Measurements from ENCODE around the gene MCM10.
"Not testable (repeated sequence)": the region's sequence is repeated elsewhere in the genome, so short reads cannot be mapped to it uniquely, and the experiment has no call there.

MCM10 gene

GRCh38 chr10:13222566-13222965 lies 61.2 kb downstream of the MCM10 start:
- DNase-seq: no peak

- no peak for DNase-seq
These were observed 61.9 kb downstream of the MCM10 start for GRCh38 chr10:13223241-13223640.

- no peak for DNase-seq
These were observed 63.0 kb downstream of the MCM10 start for GRCh38 chr10:13224210-13224995.

- DNase-seq: no peak
These were observed 64.2 kb downstream of the MCM10 start for GRCh38 chr10:13225601-13226000.

GRCh38 chr10:13227031-13227430 lies 65.7 kb downstream of the MCM10 start:
- DNase-seq: no peak

- DNase-seq: no peak
These were observed 69.8 kb downstream of the MCM10 start for GRCh38 chr10:13231190-13231589.

- DNase-seq: no peak
These were observed 70.5 kb downstream of the MCM10 start for GRCh38 chr10:13231808-13232207.

GRCh38 chr10:13233358-13233757 lies 72.0 kb downstream of the MCM10 start:
- DNase-seq: no peak

GRCh38 chr10:13234172-13234571 lies 72.8 kb downstream of the MCM10 start, which contains the start of gene UCMA:
Gene UCMA (minus strand): TSS chr10:13234374. CDS start chr10:13234258, 116 bp downstream.
- no peak for DNase-seq

- not testable (repeated sequence) for DNase-seq
These were observed 73.4 kb downstream of the MCM10 start for GRCh38 chr10:13234736-13235135.

GRCh38 chr10:13236638-13237037 lies 75.3 kb downstream of the MCM10 start:
- DNase-seq: no peak

GRCh38 chr10:13238271-13239077 lies 77.1 kb downstream of the MCM10 start:
- DNase-seq: no peak

GRCh38 chr10:13239923-13240322 lies 78.6 kb downstream of the MCM10 start:
- DNase-seq: no peak

GRCh38 chr10:13241613-13242012 lies 80.3 kb downstream of the MCM10 start:
- no peak for DNase-seq

GRCh38 chr10:13242260-13242659 lies 80.9 kb downstream of the MCM10 start:
- DNase-seq: not testable (repeated sequence)

GRCh38 chr10:13247246-13247645 lies 85.9 kb downstream of the MCM10 start:
- DNase-seq: no peak

GRCh38 chr10:13247784-13248183 lies 86.4 kb downstream of the MCM10 start:
- no peak for DNase-seq

- no peak for DNase-seq
These were observed 92.4 kb downstream of the MCM10 start for GRCh38 chr10:13253726-13254125.

GRCh38 chr10:13256627-13257026 lies 95.3 kb downstream of the MCM10 start:
- DNase-seq: no peak

- no peak for DNase-seq
These were observed 96.3 kb downstream of the MCM10 start for GRCh38 chr10:13257621-13258140.
